NOMO-1 treated with DMSO at 0.1 percent for 48 hours (cell line): ENCODE results near the gene CLEC4M.
A peak's percentile ranks its signal among the peaks of the same experiment; 100 is the strongest.
"Not testable (repeated sequence)": the region's sequence is repeated elsewhere in the genome, so short reads cannot be mapped to it uniquely, and the experiment has no call there.

Experiments
- DNase-seq: peaks from one replicate; lab custom pipeline; 2025; ENCODE audit not compliant: unreplicated experiment; lab: John Stamatoyannopoulos, UW

Gene CLEC4M

GRCh38 chr19:7799640-7800355 is 36.8 kb downstream of the CLEC4M start:
- DNase-seq, result peak; percentile 84

- no peak for DNase-seq
Observed at GRCh38 chr19:7801020-7801570, 38.1 kb downstream of the CLEC4M start.

GRCh38 chr19:7806234-7806633 is 43.2 kb downstream of the CLEC4M start:
- DNase-seq, result no peak

GRCh38 chr19:7806876-7807275 is 43.8 kb downstream of the CLEC4M start:
- DNase-seq, result no peak

GRCh38 chr19:7808108-7808507 is 45.1 kb downstream of the CLEC4M start:
- DNase-seq, result no peak

- DNase-seq, result no peak
Observed at GRCh38 chr19:7811989-7812388, 48.9 kb downstream of the CLEC4M start.

- no peak for DNase-seq
Observed at GRCh38 chr19:7815325-7815724, 52.3 kb downstream of the CLEC4M start.

- not testable (repeated sequence) for DNase-seq
Observed at GRCh38 chr19:7816040-7816439, 53.0 kb downstream of the CLEC4M start.

GRCh38 chr19:7817801-7818200 is 54.8 kb downstream of the CLEC4M start:
- DNase-seq, result peak; percentile 43

GRCh38 chr19:7818806-7819205 is 55.8 kb downstream of the CLEC4M start:
- no peak for DNase-seq
